WTC11 (cell line): ENCODE measurements around the gene SPATA2.

Experiments used
- CREB1 ChIP-seq: sonication (generic); formaldehyde crosslinking; IDR thresholded peaks from 2 replicates; pipeline ENCODE4 v1.8.0; 2023; ENCODE audit warnings: mild to moderate bottlenecking, missing genetic modification reagents
- ESRRA ChIP-seq: sonication (generic); formaldehyde crosslinking; IDR thresholded peaks from 2 replicates; pipeline ENCODE4 v1.8.1; 2022; ENCODE audit warnings: mild to moderate bottlenecking, missing genetic modification reagents, borderline replicate concordance
- NFYB ChIP-seq: sonication (generic); formaldehyde crosslinking; conservative IDR thresholded peaks from 2 replicates; pipeline ENCODE4 v1.8.0; 2022; ENCODE audit warnings: low read depth, missing genetic modification reagents
- RORB ChIP-seq: fragments of 250-450 bp; sonication (Bioruptor Pico); IDR thresholded peaks from 2 replicates; pipeline ENCODE4 v1.9.0; 2021; ENCODE audit warnings: mild to moderate bottlenecking
- TP53 ChIP-seq: sonication (generic); formaldehyde crosslinking; IDR thresholded peaks from 2 replicates; pipeline ENCODE4 v1.8.1; 2023; ENCODE audit warnings: mild to moderate bottlenecking, missing genetic modification reagents
- TF ChIP-seq, protein P1 (sequence below): fragments of 200-600 bp; IDR thresholded peaks from 2 replicates; pipeline ENCODE4 v1.8.0; 2022; ENCODE audit warnings: antibody characterized with exemption
- TF ChIP-seq, protein P2 (sequence below): sonication (generic); formaldehyde crosslinking; IDR thresholded peaks from 2 replicates; pipeline ENCODE4 v1.8.1; 2022; ENCODE audit warnings: low read depth, missing genetic modification reagents, borderline replicate concordance
- TF ChIP-seq, protein P3 (sequence below): sonication (generic); formaldehyde crosslinking; IDR thresholded peaks from 2 replicates; pipeline ENCODE4 v1.8.1; 2022; ENCODE audit warnings: mild to moderate bottlenecking, moderate library complexity, missing genetic modification reagents

DNA sequence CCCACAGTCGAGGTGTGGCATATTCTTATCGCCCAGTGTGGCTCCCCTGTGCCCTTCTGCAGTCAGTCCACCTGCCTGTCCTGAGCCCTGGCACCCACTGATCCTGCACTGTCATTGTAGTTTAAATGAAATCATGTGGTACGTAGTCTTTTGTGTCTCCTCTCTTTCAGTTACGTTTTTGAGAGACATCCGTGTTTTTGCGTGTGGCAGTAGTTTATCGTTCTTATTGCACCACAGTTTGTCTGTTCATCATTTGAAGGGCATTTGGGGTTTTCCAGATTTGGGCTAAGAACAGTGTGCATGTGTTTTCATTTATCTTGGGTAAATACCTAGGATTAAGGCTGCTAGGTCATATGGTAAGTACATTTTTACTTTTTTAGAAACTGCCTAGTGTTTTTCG is 49.3 kb downstream of the SPATA2 start:
- TF ChIP-seq, protein P1, sequence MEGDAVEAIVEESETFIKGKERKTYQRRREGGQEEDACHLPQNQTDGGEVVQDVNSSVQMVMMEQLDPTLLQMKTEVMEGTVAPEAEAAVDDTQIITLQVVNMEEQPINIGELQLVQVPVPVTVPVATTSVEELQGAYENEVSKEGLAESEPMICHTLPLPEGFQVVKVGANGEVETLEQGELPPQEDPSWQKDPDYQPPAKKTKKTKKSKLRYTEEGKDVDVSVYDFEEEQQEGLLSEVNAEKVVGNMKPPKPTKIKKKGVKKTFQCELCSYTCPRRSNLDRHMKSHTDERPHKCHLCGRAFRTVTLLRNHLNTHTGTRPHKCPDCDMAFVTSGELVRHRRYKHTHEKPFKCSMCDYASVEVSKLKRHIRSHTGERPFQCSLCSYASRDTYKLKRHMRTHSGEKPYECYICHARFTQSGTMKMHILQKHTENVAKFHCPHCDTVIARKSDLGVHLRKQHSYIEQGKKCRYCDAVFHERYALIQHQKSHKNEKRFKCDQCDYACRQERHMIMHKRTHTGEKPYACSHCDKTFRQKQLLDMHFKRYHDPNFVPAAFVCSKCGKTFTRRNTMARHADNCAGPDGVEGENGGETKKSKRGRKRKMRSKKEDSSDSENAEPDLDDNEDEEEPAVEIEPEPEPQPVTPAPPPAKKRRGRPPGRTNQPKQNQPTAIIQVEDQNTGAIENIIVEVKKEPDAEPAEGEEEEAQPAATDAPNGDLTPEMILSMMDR = no peak
- TF ChIP-seq, protein P2, sequence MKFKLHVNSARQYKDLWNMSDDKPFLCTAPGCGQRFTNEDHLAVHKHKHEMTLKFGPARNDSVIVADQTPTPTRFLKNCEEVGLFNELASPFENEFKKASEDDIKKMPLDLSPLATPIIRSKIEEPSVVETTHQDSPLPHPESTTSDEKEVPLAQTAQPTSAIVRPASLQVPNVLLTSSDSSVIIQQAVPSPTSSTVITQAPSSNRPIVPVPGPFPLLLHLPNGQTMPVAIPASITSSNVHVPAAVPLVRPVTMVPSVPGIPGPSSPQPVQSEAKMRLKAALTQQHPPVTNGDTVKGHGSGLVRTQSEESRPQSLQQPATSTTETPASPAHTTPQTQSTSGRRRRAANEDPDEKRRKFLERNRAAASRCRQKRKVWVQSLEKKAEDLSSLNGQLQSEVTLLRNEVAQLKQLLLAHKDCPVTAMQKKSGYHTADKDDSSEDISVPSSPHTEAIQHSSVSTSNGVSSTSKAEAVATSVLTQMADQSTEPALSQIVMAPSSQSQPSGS (CRISPR knock-in tag) = no peak
- TF ChIP-seq ESRRA (CRISPR knock-in tag) (no peak), TP53 (no peak), CREB1 (CRISPR knock-in tag) (no peak), RORB (no peak), NFYB (no peak)
- TF ChIP-seq, protein P3, sequence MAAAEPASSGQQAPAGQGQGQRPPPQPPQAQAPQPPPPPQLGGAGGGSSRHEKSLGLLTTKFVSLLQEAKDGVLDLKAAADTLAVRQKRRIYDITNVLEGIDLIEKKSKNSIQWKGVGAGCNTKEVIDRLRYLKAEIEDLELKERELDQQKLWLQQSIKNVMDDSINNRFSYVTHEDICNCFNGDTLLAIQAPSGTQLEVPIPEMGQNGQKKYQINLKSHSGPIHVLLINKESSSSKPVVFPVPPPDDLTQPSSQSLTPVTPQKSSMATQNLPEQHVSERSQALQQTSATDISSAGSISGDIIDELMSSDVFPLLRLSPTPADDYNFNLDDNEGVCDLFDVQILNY (CRISPR knock-in tag) = no peak
